GM19043 (cell line): Measurements from ENCODE around the gene GRM3.
"Not testable (repeated sequence)": the region's sequence is repeated elsewhere in the genome, so short reads cannot be mapped to it uniquely, and the experiment has no call there.

Source experiments
- ATAC-seq: cut with Tn5 transposase; IDR thresholded peaks from one replicate; pipeline ENCODE4 v1.9.1; 2021; ENCODE audit warnings: low read depth; ENCODE audit not compliant: unreplicated experiment

GRM3 gene

DNA sequence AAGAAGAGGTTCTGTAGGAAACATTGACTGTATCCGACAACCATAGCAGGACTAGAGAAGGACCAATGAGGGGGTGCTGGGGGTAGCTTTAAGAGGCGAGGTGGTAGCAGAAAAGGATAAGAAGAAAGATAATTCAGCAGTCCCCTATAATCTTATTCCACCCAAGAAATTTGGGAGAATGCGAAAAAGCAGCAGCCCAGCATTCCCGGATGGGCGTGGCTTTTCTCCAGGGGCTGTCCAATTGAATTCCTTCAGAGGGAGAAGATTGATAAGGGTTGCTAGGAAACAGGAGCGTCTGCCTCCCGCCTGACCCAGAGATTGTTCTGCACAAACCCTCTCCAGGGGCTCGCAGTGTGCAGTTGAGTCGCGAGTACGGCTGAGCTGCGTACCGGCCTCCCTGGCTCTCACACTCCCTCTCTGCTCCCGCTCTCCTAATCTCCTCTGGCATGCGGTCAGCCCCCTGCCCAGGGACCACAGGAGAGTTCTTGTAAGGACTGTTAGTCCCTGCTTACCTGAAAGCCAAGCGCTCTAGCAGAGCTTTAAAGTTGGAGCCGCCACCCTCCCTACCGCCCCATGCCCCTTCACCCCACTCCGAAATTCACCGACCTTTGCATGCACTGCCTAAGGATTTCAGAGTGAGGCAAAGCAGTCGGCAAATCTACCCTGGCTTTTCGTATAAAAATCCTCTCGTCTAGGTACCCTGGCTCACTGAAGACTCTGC is at the start of gene GRM3:
Gene GRM3, plus strand, starts transcription at position 349 of the 721 bp plus-strand sequence. CDS start 121,237 bp downstream, outside the sequence.
- no peak for ATAC-seq

DNA sequence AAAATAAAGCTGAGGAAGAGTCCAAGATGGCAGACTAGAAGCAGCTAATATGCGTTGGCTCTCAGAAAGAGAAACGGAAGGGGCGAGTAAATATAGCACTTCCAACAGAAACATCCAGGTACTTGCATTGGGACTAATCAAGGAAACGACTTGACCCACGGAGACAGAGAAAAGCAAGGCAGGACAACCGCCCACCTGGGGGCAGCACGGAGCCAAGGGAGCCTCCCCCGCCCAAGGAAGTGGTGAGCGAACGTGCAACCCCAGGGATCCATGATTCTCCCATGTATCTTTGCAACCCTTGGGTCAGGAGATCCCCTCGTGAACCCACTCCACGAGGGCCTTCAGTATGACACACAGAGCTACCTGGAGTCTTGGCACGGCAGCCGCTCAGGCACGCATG is 45.4 kb upstream of the GRM3 start:
- no peak for ATAC-seq

DNA sequence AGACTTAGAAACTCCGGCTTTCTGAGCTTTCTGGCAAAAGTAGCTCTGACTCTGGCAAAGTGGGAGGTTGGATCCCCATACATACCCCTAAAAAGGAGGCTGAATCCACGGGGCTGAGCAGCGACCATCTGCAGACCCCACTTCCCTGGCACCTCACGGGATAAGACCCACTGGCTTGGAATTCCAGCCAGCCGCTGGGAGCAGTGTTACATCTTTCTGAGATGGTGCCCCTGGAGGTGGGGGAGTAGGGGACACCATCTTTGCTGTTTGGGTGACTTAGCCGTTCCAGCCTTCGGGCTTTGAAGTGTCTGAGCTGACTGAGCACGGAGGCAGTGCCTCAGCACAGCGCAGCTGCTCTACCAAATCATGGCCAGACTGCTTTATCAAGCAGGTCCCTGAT is 45.0 kb upstream of the GRM3 start:
- ATAC-seq: no peak

DNA sequence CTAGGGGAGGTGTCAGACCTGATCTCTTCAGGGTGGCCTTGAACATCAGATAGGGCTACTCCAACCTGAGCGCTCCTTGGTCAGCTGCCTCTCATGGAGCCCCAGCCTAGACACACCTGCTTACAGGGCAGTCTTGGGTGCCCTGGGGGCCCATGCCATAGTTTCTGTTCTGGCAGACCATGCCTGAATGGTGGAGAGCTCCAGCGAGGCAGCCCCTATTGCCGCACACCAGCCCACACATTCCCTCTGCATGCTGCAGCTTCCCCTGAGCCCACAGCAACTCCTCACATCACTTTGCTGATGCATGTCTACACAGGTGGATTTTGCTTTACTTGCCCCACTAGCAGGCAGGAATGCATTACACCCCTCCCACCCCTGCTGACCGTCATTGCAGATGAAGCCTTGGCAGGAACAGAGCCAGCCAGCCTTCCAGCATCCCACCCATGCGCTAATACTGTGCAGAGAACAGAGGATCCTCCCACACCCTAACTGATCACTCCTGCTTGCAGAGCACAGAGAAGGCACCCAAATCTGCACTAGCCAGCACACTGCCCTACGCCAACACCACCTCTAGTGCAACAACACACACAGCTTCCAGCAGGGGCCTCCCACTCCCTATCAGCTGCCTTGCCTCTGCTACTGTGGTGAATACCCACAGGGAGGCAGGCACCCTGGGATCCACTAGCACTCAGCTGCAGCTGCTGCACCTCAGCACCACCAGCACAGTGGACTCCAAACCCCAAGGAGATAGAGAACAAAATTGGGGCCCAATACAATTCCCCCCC is 43.0 kb upstream of the GRM3 start:
- no peak for ATAC-seq

DNA sequence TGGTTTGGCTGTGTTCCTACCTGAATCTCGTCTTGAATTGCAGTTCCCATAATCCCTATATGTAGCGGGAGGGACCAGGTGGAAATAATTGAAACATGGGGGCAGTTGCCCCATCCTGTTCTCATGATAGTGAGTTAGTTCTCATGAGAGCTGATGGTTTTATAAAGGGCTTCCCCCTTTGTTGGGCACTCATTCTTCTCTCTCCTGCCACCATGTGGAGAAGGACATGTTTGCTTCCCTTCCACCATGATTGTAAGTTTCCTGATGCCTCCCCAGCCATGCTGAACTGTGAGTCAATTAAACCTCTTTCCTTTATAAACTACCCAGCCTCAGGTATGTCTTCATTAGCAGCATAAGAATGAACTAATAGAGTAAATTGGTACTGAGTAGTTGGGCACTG is 28.0 kb upstream of the GRM3 start:
- ATAC-seq: not testable (repeated sequence)

DNA sequence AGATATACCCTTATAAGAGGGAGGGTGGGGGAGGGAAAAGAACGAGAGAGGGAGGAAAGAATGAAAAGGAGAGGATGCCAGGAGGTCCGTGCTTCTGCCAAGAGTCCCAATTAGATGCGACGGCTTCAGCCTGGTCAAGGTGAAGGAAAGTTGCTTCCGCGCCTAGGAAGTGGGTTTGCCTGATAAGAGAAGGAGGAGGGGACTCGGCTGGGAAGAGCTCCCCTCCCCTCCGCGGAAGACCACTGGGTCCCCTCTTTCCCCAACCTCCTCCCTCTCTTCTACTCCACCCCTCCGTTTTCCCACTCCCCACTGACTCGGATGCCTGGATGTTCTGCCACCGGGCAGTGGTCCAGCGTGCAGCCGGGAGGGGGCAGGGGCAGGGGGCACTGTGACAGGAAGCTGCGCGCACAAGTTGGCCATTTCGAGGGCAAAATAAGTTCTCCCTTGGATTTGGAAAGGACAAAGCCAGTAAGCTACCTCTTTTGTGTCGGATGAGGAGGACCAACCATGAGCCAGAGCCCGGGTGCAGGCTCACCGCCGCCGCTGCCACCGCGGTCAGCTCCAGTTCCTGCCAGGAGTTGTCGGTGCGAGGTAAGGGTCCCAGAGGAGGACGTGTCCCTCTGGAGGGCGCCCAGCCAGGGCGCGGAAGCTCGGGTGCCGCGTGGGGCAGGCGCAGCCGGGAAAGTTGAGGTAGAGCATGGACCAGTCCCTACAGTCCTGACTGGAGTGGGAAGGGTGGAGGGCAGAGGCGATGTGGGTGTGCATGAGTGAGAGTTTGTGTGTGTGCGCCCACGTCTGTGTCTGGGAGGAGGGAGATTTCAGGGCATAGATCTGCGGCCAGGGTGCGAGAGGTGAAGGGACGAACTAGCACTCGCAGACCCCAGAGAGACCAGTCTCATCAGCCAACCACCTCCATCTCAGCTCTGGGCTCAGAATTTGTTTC is 844 bp downstream of the GRM3 start:
- no peak for ATAC-seq

DNA sequence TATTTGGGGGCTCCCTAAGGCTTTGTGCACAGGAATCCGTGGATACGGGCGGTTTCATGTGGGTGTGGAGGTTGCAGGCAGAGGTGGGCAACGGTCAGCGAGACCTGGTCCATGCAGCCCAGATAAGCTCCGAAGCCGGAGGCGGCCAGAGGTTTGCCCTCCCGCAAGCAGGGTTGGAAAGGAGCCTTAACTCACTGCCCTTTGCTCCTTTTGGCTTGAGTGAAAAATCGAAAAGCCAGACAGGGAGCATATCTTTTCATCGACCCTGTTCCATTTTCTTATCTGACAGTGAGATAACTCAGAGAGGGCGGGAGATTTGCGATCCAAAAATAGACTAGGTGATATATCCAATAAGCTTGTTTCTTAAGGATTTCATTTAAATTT is 1.5 kb downstream of the GRM3 start:
- no peak for ATAC-seq

DNA sequence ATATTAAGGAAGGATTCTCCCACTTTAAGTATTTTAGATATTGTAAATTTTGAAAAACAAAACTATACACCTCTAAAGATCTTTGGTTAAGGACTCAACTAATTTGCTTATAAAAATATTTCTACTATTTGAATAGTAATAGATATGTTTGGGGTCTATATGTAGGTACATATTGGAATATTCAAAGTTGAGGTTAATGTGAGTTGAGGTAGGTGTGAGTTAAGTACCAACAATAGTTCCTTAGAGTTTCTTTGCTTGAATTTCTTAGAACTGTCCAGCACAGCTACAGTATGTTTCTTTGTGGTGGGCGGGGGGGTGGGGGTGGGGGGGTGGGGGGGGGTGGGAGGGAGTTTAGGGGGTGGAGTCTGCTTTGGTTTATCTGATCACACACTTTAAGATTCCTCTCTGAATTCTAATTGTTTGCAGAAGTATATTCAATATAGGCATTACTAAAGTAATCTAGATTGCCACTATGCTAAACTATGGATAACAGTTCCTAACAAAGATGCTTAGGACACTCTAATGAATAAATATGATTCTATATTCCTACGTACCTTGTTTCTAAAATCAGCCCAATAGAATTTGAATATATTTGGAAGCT is 2.1 kb downstream of the GRM3 start:
- ATAC-seq: no peak

DNA sequence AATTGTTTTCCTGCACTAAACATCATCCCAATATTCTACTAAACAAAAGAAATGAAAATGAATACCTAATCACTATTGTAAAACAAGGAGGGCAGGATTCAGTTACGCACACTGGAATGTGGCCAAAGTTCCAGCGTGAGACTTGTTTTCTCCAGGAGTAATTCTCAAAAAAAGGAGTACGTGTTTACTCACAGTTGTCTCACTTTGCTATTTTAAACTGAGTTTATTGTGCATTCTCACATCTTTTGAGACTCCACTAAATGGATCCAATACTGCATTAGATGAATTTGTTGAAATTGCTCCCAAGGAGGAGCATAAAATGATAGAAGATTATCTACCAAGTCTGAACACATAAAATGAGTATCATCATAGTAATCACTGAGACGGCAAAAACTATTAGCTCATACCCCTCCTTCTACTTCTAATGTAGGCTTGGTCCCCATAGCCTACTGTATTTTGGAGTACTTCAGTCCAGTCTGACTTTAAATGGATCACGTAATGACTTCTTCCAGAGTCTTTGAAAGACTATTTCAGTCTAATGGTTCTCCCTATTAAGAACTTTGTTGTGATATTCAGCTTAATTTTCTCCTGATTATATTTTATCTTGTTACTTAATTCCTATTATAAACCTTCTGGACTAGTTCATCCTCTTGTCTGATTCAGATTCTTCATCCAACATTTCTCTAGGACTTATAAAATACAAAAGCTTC is 3.8 kb downstream of the GRM3 start:
- ATAC-seq: no peak

DNA sequence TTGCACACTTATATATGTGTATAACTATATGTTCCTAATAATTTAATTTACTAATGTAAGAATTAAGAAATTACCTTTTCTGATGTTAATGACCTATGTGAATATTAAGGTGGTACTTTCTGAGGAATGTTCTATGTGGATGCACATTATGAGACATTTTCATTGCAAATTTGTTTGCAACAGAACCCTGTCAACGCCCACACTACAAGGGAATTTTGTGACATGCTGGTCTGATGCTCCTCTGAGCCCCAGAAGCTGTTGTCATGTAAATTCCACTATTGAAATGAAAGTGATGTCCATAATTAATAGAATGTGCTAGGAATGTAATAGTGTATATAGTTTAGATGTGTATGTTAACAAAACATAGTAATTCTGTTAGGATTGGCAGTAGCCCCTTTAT is 4.5 kb downstream of the GRM3 start:
- ATAC-seq: no peak

DNA sequence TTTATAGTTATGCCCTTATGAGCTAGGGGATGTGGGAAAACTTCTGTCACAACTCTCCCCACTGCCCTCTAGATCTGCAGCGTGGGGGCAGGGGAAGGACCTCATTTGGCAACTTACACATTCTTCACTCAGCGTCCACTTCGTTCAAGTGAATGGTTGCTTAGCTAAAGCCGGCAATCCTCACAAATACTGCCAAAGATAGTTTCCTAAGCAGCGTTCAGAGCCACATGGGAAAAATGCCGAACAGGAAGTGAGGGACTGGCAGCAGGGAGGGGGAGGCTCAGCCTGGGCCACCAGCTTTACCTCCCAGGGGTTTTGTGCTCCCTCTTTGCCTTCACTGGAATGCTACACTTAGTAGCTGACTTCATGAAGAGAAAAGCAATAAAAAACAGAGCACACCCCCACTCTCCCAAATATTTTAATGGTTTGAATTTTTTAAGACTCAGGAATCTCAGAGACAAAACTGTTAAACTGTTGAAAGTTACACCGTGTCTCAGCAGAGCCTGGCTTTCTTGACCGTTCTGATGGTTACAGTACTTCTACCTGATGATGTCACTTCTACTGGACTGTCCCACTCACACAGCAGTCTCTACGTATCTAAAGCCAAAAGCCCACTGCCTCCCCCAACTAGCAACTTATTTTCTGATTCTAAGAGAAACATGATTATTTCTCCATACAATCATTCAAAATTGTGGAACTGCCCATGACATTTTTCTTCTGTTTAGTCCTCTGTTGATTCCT is 10.4 kb downstream of the GRM3 start:
- no peak for ATAC-seq

DNA sequence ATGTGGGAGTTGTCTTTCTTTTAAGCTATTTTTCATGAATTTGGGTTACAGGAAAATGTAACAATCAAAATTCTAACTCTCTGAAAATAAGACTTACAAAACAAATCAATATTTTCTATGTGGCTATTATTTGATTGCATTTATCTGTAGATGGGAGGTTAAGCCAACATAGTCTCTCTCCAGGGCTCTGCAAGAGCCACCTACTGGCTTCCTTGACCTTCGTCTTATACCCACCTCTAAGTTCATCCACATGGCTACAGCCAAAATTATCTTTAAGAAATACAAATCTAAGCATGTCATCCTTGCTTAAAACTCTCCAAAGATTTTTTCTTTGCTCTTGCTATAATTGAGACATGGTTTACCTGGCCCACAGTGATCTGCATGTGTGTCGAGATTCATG is 14.2 kb downstream of the GRM3 start:
- no peak for ATAC-seq

DNA sequence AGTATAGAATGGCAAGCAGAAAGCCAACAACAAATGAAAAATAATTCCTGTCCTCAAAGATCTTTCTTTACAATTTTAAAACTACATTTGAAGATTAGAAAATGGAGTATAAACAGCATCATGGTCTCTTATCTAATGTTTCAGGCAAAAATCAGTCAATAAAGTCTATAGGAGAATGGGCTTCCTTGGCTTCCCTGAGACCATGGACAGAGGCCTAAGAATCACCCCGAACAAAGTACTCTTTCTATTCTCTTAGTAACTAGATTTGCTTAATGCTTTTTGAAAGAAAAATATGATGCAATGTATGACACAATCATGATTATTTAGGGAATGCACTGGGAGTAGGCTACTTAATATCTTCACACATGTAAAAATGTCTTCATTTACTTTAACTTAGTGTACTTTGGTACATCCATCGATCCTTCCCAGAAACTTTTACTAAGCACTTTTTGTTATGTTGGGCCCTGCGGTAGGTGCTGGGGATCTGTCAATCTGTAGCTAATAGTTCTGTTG is 17.3 kb downstream of the GRM3 start:
- no peak for ATAC-seq

DNA sequence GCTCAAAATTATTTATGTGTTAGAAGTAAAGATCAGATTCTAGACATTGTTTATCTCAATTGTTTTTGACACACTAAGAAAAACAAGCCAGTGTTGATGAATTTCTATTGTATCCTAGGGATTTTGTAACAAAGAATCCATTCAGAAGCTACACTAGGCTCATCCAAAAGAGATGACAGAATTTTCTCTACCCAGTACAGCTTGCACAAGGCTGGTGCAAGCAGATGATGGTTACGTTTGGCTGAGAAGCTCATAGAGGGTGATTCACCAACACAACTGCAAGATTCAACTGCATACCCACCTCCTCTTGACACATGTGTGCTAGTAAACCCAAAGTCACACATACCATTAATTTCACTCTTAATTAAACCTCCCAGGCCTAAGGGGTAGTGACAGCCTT is 20.8 kb downstream of the GRM3 start:
- no peak for ATAC-seq

DNA sequence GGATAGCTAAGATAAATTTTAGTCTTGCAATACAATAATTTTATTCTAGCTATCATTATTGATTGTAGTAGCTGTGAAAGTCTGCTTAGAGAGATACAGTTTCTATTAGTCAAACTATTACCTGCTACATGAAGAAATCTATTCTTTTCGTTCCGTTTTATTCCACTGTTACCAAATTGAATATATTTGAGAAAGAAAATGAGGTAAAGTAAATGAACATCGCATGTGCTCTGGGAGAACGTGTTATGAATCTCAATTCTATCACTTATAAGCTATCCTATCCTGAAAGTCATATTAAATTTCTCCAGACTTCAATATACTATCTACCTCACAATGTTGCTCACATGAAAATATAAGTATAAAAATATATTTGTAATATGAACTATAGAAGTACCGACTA is 21.3 kb downstream of the GRM3 start:
- no peak for ATAC-seq

DNA sequence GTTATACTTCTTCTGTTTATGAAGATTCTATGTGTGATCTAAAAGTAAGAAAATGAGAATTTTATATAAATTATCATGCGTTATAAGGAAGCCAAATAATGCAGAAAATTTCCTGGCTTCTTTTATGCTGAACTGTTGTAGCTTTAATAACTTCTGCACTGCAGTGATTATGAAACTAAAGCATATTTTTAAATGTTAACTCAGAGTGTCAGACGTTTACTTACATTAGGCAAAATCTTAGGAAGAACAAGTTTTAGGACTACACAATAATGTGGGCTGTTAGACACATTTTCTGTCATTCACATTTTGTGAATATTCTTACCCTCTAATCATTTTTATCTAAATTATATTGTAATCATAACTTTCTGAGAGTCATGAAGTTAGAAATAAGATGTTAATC is 22.0 kb downstream of the GRM3 start:
- no peak for ATAC-seq

DNA sequence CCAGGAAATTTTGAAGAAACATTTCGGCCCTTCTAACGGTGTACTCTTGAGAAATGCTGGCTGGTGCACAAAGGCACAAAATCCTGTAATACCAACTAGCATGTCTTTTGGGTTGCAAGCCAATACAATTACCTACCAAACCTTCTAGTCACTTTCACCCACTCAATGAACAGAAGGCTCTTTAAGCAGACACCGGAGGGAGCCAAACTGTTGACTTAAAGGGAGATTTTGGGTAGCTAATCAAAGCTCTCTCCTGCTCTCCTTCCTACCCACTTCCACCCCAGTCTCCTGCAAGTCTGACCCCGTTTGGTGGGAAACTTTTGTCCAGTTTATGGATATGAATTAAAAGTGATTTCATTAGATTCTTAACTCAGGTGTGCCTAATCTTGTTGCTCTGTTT is 24.0 kb downstream of the GRM3 start:
- ATAC-seq: no peak

DNA sequence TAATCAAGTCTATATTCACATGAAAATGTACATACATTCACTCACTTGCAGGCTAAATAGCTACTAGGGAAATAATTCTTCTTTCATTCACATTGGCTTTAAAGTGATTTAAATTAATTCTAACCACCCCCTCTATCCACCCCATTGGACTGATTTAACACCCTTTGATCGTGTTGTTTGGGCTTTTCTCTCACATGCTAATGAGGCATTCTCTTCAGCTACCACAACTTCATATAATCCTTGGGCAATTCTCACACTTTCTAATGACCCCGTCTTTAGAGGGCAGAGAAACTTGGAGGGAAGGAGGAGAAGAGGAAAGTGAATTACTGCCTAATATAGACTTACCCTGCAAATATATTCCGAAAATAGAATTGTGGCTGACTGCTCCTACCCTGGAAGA is 24.6 kb downstream of the GRM3 start:
- no peak for ATAC-seq

DNA sequence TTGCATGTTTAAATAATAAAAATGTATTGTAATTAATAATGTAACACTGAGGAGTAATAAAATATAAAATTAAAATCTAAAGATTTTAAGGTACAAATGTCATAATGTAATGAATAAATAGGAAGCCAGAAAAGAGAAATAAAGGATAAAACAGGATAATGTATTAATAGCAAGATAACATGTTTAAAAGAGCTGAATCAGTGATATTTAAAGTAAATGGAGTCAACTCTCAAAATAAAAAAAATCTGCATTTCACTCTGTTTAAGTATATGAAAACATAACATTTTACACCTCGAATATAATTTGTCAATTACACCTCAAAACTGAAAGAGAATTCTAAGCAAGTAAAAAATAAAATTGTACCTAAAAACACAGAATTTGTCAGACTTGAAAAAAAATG is 44.1 kb downstream of the GRM3 start:
- ATAC-seq: no peak
